IMR-90 (cell line): ENCODE data around the gene UNC13C. TPM values are rescaled to one million over a fixed set of nuclear protein-coding genes. Genes with fewer than 3 reads are reported as not detected.

Experiments
- ATAC-seq: fragments of 200-7000 bp; cut with Tn5 transposase; 2 replicates; pipeline ENCODE4 v1.9.1; 2020; ENCODE audit warnings: low read depth, mild to moderate bottlenecking, moderate library complexity
- BruUV-seq: library from RNA; stranded (reverse); fragments of 400-500 nt; replicated peaks from 2 replicates; lab custom pipeline; 2021; lab: Mats Ljungman, UMichigan
- CTCF ChIA-PET: fragments of 300-600 bp; formaldehyde crosslinking; extraction: SDS; loops from one replicate; lab custom pipeline; 2021; ENCODE audit warnings: antibody characterized with exemption; lab: Yijun Ruan, JAX
- POLR2A ChIA-PET: fragments of 300-600 bp; sonication (Branson Sonifier 250); formaldehyde crosslinking; loops from one replicate; lab custom pipeline; 2022; ENCODE audit warnings: antibody characterized with exemption; ENCODE audit not compliant: unreplicated experiment; lab: Charles Lee
- DNase-seq: peaks from one replicate; pipeline ENCODE4 v3.0.0; 2013
- H2AFZ ChIP-seq: replicated peaks from 2 replicates; pipeline ENCODE3; 2013; ENCODE audit warnings: low read length, mild to moderate bottlenecking; ENCODE audit not compliant: poor library complexity
- H2AK5ac ChIP-seq: 2 replicates; pipeline ENCODE4 v1.6.1; 2013; ENCODE audit warnings: low read depth, low read length, inconsistent platforms
- H2AK9ac ChIP-seq: replicated peaks from 2 replicates; pipeline ENCODE3; 2013; ENCODE audit warnings: mild to moderate bottlenecking, low read depth, low read length, moderate library complexity; ENCODE audit not compliant: poor library complexity
- H2BK120ac ChIP-seq: 2 replicates; pipeline ENCODE4 v1.6.1; 2013; ENCODE audit warnings: low read depth, low read length, inconsistent platforms
- H2BK15ac ChIP-seq: 3 replicates; pipeline ENCODE4 v1.6.1; 2013; ENCODE audit warnings: low read depth, low read length, inconsistent platforms
- H2BK20ac ChIP-seq: 2 replicates; pipeline ENCODE4 v1.6.1; 2013; ENCODE audit warnings: low read depth, mild to moderate bottlenecking, inconsistent platforms, low read length, moderate library complexity
- H2BK5ac ChIP-seq: 2 replicates; pipeline ENCODE4 v1.6.1; 2013; ENCODE audit warnings: mild to moderate bottlenecking, low read depth, low read length, inconsistent platforms; ENCODE audit not compliant: poor library complexity, severe bottlenecking
- H3K14ac ChIP-seq: replicated peaks from 2 replicates; pipeline ENCODE4 v1.6.1; 2013; ENCODE audit warnings: low read depth, low read length, inconsistent platforms
- H3K18ac ChIP-seq: 2 replicates; pipeline ENCODE4 v1.6.1; 2013; ENCODE audit warnings: low read depth, low read length, control low read depth
- H3K23ac ChIP-seq: 2 replicates; pipeline ENCODE4 v1.6.1; 2013; ENCODE audit warnings: low read depth, low read length, inconsistent platforms
- H3K27ac ChIP-seq: 2 replicates; pipeline ENCODE4 v1.5.1; 2013; ENCODE audit warnings: mild to moderate bottlenecking, control low read depth, low read length; ENCODE audit not compliant: insufficient read depth
- H3K27me3 ChIP-seq: 2 replicates; pipeline ENCODE4 v1.6.1; 2013; ENCODE audit warnings: low read length; ENCODE audit not compliant: control insufficient read depth, insufficient read depth
- H3K36me3 ChIP-seq: 2 replicates; pipeline ENCODE4 v1.6.1; 2013; ENCODE audit warnings: low read length, mixed read lengths; ENCODE audit not compliant: control insufficient read depth, insufficient read depth
- H3K4ac ChIP-seq: 2 replicates; pipeline ENCODE4 v1.6.1; 2013; ENCODE audit warnings: low read depth, low read length, inconsistent platforms
- H3K4me1 ChIP-seq: 2 replicates; pipeline ENCODE4 v1.6.1; 2013; ENCODE audit warnings: low read length, mixed read lengths; ENCODE audit not compliant: control insufficient read depth, insufficient read depth
- H3K4me2 ChIP-seq: 2 replicates; pipeline ENCODE4 v1.6.1; 2013; ENCODE audit warnings: low read depth, mild to moderate bottlenecking, control low read depth, low read length, moderate library complexity
- H3K4me3 ChIP-seq: 2 replicates; pipeline ENCODE4 v1.5.1; 2013; ENCODE audit warnings: low read depth, mild to moderate bottlenecking, control low read depth, low read length, moderate library complexity; ENCODE audit not compliant: insufficient read depth
- H3K56ac ChIP-seq: 2 replicates; pipeline ENCODE4 v1.6.1; 2013; ENCODE audit warnings: low read length, inconsistent platforms; ENCODE audit not compliant: insufficient read depth; ENCODE audit errors: extremely low read depth
- H3K79me1 ChIP-seq, 2 experiments: 2 replicates each; pipeline ENCODE4 v1.6.1; 2013; ENCODE audit warnings: low read length in 2 of 2, inconsistent platforms in 1 of 2, low read depth in 1 of 2
- H3K9ac ChIP-seq: 2 replicates; pipeline ENCODE4 v1.6.1; 2013; ENCODE audit warnings: low read depth, low read length, control low read depth
- H3K9me1 ChIP-seq: 2 replicates; pipeline ENCODE4 v1.6.1; 2013; ENCODE audit warnings: low read length, inconsistent platforms; ENCODE audit not compliant: insufficient read depth
- H3K9me3 ChIP-seq: 2 replicates; pipeline ENCODE4 v1.6.1; 2013; ENCODE audit warnings: low read length; ENCODE audit not compliant: control insufficient read depth, insufficient read depth
- H4K20me1 ChIP-seq: 2 replicates; pipeline ENCODE4 v1.6.1; 2013; ENCODE audit warnings: low read length, inconsistent platforms; ENCODE audit not compliant: insufficient read depth
- H4K5ac ChIP-seq: 2 replicates; pipeline ENCODE4 v1.6.1; 2013; ENCODE audit warnings: mild to moderate bottlenecking, low read depth, low read length, control low read depth
- H4K8ac ChIP-seq, 2 experiments: 2 replicates each; pipeline ENCODE4 v1.6.1; 2013; ENCODE audit warnings: low read depth in 2 of 2, low read length in 2 of 2, control low read depth in 1 of 2, inconsistent platforms in 1 of 2
- H4K91ac ChIP-seq: 2 replicates; pipeline ENCODE4 v1.6.1; 2013; ENCODE audit warnings: low read depth, low read length, inconsistent platforms; ENCODE audit not compliant: insufficient read depth
- CEBPB ChIP-seq: IDR thresholded peaks from 2 replicates; pipeline ENCODE4 v1.6.1; 2012; ENCODE audit warnings: low read depth, low read length, improper control_type of control experiment
- ELK1 ChIP-seq: fragments of 150-350 bp; IDR thresholded peaks from 2 replicates; pipeline ENCODE4 v1.6.1; 2016; ENCODE audit warnings: low read depth, mild to moderate bottlenecking, low read length, moderate library complexity, borderline replicate concordance
- MAZ ChIP-seq: IDR thresholded peaks from 2 replicates; pipeline ENCODE4 v1.6.1; 2012; ENCODE audit warnings: low read depth, mild to moderate bottlenecking, low read length, improper control_type of control experiment, moderate library complexity, borderline replicate concordance
- USF2 ChIP-seq: fragments of 150-350 bp; IDR thresholded peaks from 2 replicates; pipeline ENCODE4 v1.6.1; 2017; ENCODE audit warnings: mild to moderate bottlenecking, antibody characterized with exemption, low read length, low read depth
- WGBS, 2 experiments: methylation state at CpG; one replicate each; pipeline versions ENCODE4 v1.1.5 to v1.1.7; 2013; ENCODE audit warnings: missing lambda C conversion rate in 2 of 2; ENCODE audit not compliant: insufficient read length in 1 of 2; ENCODE audit errors: extremely low coverage in 2 of 2; 5-methylcytosine and 5-hydroxymethylcytosine counted together
- dilution Hi-C: fragments of 300-500 bp; cut with HindIII; formaldehyde crosslinking; loops from one replicate; pipeline ENCODE4 v1.14.3; 2018; ENCODE audit warnings: low sequenced_read_pairs; ENCODE audit not compliant: unreplicated experiment
- in situ Hi-C: fragments of 300-500 bp; cut with MboI; formaldehyde crosslinking; loops from 3 replicates; pipeline ENCODE4 v1.14.3; 2019; ENCODE audit warnings: low sequenced_read_pairs, inconsistent platforms, mixed read lengths
- intact Hi-C: fragments of 100-400 bp; cut with micrococcal nuclease; formaldehyde crosslinking; loops from 2 replicates; pipeline ENCODE4 v1.10.0; 2022
- polyA plus RNA-seq, 3 experiments: library from polyadenylated mRNA; depleted of rRNA; stranded (reverse); fragments of >200 nt; gene quantifications; 2 replicates each; pipeline ENCODE4 v1.2.3, GENCODE V29; 2012; ENCODE audit warnings: low replicate concordance in 1 of 3
- total RNA-seq: library from RNA; depleted of rRNA; stranded (reverse); fragments of >200 nt; gene quantifications from 2 replicates; pipeline ENCODE4 v1.2.3, GENCODE V29; 2012
- TF ChIP-seq, protein P1 (sequence below): conservative IDR thresholded peaks from 2 replicates; pipeline ENCODE4 v1.5.1; 2012; ENCODE audit warnings: mild to moderate bottlenecking, low read depth, low read length, improper control_type of control experiment

The UNC13C gene
- total and polyA plus RNA-seq, 2 of the 4 experiments (the other 2 are of a cell fraction), result not detected

DNA sequence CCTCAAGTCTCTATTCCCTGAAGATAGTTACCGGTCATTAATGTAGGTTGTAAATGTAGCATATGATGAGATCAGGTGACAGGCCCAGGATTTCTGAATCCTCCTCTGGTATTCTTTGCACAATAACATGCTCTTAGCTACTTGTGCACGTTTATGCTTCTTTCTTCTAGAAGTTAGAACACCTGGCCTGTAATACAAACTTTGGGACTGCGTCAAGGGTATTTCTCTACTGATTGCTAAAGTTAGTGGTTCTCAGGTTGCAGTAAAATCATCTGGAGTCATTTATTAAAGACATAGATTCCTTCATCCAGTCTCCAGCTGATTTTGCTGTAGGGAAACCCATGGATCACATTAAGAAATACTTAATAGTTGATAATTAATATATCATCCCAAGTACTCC, 48.0 kb downstream of the UNC13C start:
- intact Hi-C loops (no loop called here), dilution Hi-C loops (no loop called here), in situ Hi-C loops (no loop called here)
- no peak overlapping the region for H3K18ac ChIP-seq
- H4K8ac ChIP-seq, result no peak overlapping the region
- H4K20me1 ChIP-seq, result no peaks in the 10 kb centered on the region
- H2BK15ac ChIP-seq, result no peak overlapping the region
- no peak overlapping the region for H2BK120ac ChIP-seq
- no peak overlapping the region for H4K91ac ChIP-seq
- WGBS, 2 experiments, result no CpG with 5 or more reads among the region's 3 CpGs
- BruUV-seq, result no TSS peak
- H4K5ac ChIP-seq, result no peak overlapping the region
- H3K9me1 ChIP-seq, result no peaks in the 10 kb centered on the region
- ChIA-PET CTCF (no interaction called here), POLR2A (no interaction called here)
- TF ChIP-seq, protein P1, sequence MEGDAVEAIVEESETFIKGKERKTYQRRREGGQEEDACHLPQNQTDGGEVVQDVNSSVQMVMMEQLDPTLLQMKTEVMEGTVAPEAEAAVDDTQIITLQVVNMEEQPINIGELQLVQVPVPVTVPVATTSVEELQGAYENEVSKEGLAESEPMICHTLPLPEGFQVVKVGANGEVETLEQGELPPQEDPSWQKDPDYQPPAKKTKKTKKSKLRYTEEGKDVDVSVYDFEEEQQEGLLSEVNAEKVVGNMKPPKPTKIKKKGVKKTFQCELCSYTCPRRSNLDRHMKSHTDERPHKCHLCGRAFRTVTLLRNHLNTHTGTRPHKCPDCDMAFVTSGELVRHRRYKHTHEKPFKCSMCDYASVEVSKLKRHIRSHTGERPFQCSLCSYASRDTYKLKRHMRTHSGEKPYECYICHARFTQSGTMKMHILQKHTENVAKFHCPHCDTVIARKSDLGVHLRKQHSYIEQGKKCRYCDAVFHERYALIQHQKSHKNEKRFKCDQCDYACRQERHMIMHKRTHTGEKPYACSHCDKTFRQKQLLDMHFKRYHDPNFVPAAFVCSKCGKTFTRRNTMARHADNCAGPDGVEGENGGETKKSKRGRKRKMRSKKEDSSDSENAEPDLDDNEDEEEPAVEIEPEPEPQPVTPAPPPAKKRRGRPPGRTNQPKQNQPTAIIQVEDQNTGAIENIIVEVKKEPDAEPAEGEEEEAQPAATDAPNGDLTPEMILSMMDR, result no peak
- no peak for TF ChIP-seq USF2
- TF ChIP-seq MAZ, result no peak
- no peak for TF ChIP-seq ELK1
- no peak for TF ChIP-seq CEBPB
- no peak overlapping the region for H3K4me3 ChIP-seq
- no peaks in the 10 kb centered on the region for H3K36me3 ChIP-seq
- no peak overlapping the region for H2AK9ac ChIP-seq
- no peak overlapping the region for H2AFZ ChIP-seq
- no peak overlapping the region for H3K4me2 ChIP-seq
- DNase-seq, result no peak
- no peak overlapping the region for H2BK5ac ChIP-seq
- H2BK20ac ChIP-seq, result no peak overlapping the region
- H3K27me3 ChIP-seq, result no peaks in the 10 kb centered on the region
- no peak overlapping the region for H3K4ac ChIP-seq
- H3K9me3 ChIP-seq, result peaks cover 3% of the 10 kb centered on the region
- no peak overlapping the region for H3K56ac ChIP-seq
- no peaks in the 10 kb centered on the region for H3K79me1 ChIP-seq
- ATAC-seq, result no peak
- no peak overlapping the region for H3K27ac ChIP-seq
- no peaks in the 10 kb centered on the region for H3K4me1 ChIP-seq
- no peak overlapping the region for H2AK5ac ChIP-seq
- no peak overlapping the region for H3K9ac ChIP-seq
- no peak overlapping the region for H3K14ac ChIP-seq
- no peak overlapping the region for H3K23ac ChIP-seq
